ENCODE measurements around the gene SLF2.

Gene SLF2

DNA sequence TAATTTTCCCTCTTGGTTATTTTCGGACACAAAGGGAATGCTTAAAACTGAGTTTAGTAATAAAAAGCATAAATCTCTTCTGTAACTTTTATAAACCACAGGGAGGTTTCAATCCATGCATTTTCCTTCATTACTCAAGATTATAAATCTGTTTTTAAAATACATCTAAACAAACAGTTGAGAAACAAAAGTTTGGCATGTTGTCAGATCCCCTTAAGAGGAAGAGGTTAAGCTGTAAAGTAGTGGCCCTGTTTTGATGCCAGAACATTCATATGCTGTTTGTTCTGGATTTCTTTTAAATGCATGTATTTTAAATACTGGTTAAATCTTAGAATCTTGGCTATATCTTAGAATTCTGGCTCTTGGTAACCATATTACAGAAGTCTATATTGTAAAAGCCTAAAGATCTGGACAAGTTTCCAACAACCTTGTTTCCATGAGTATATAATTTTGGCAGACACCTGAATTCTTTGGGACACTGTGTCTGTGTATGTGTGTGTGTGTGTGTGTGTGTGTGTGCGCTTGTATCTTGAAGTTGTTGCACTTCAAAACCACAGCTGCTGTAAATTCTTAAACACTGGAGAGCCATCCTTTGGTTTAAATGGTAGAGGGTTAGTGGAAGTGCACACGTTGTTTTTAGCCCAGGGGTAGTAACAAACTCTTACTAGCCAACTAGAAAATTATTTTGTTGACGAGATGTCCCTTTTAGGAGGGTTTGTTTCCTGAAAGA, 49.8 kb downstream of the SLF2 start:
- Histone ChIP-seq H3K27me3 (ENCODE audit: insufficient read depth, low read depth) (no peaks in the 10 kb centered on the region), H3K27ac (no peak overlapping the region), H3K9ac (no peak overlapping the region), H3K79me2 (ENCODE audit: insufficient read depth, low read depth) (no peaks in the 10 kb centered on the region), H2AFZ (ENCODE audit: low read depth) (no peak overlapping the region), H4K20me1 (ENCODE audit: insufficient read depth) (no peaks in the 10 kb centered on the region), H3K4me1 (ENCODE audit: low read depth, poor library complexity, severe bottlenecking) (no peaks in the 10 kb centered on the region), H3K36me3 (ENCODE audit: insufficient read depth) (no peaks in the 10 kb centered on the region), H3K4me3 (IDR thresholded peaks at IDR 0.05; ENCODE audit: insufficient read depth, low read depth, low read length) (no peak overlapping the region), H3K4me2 (no peak overlapping the region)
- TF ChIP-seq, protein P1, sequence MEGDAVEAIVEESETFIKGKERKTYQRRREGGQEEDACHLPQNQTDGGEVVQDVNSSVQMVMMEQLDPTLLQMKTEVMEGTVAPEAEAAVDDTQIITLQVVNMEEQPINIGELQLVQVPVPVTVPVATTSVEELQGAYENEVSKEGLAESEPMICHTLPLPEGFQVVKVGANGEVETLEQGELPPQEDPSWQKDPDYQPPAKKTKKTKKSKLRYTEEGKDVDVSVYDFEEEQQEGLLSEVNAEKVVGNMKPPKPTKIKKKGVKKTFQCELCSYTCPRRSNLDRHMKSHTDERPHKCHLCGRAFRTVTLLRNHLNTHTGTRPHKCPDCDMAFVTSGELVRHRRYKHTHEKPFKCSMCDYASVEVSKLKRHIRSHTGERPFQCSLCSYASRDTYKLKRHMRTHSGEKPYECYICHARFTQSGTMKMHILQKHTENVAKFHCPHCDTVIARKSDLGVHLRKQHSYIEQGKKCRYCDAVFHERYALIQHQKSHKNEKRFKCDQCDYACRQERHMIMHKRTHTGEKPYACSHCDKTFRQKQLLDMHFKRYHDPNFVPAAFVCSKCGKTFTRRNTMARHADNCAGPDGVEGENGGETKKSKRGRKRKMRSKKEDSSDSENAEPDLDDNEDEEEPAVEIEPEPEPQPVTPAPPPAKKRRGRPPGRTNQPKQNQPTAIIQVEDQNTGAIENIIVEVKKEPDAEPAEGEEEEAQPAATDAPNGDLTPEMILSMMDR (conservative IDR thresholded peaks at IDR 0.05; ENCODE audit: low read depth, low read length), result no peak

DNA sequence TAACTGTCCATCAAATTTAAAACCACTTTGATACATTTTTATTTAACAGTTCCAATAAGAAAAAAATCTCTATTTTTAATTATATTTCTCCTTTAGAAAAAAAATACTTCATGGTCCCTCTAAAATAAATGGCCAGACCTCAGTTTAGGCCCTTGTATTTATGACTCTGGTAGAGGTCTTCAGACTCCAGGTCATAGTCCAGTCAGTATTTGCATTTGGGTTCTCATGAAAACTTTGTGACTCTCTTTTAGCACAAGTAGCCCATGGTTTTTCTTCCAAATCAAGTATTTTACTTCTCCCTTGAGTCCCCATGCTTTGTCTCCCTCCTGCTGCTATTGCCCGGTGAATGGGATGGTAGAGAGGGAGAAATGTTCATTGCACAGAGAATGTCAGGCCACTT, 51.1 kb downstream of the SLF2 start:
- TF ChIP-seq, protein P1 (conservative IDR thresholded peaks at IDR 0.05; ENCODE audit: low read depth, low read length), result no peak
- Histone ChIP-seq H3K27me3 (ENCODE audit: insufficient read depth, low read depth) (no peaks in the 10 kb centered on the region), H3K79me2 (ENCODE audit: insufficient read depth, low read depth) (no peaks in the 10 kb centered on the region), H3K4me2 (no peak overlapping the region), H3K4me1 (ENCODE audit: low read depth, poor library complexity, severe bottlenecking) (peaks cover 6% of the 10 kb centered on the region), H2AFZ (ENCODE audit: low read depth) (no peak overlapping the region), H3K27ac (no peak overlapping the region), H3K9ac (no peak overlapping the region), H3K4me3 (IDR thresholded peaks at IDR 0.05; ENCODE audit: insufficient read depth, low read depth, low read length) (no peak overlapping the region), H4K20me1 (ENCODE audit: insufficient read depth) (no peaks in the 10 kb centered on the region), H3K36me3 (ENCODE audit: insufficient read depth) (no peaks in the 10 kb centered on the region)

DNA sequence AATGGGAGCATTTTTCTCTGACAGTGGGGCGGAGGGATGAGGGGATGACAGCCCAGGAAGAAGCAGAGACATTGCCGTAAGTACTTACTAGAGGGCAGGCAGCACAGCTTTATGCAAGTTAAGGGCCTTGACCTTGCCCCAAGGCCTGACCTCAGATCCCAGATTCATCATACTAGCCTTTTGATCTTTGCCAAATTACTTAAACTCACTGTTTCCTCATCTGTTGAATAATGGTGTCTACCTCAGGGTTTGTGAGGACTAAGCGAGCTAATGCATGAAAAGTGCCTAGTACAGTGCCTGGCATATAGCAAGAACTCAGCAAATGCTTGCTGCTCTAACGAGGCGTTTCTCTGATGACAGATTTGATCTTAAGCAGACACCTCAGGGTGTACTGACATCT, 53.1 kb downstream of the SLF2 start:
- TF ChIP-seq, protein P1 (conservative IDR thresholded peaks at IDR 0.05; ENCODE audit: low read depth, low read length), result no peak
- Histone ChIP-seq H3K9ac (no peak overlapping the region), H3K79me2 (ENCODE audit: insufficient read depth, low read depth) (no peaks in the 10 kb centered on the region), H4K20me1 (ENCODE audit: insufficient read depth) (no peaks in the 10 kb centered on the region), H3K4me3 (IDR thresholded peaks at IDR 0.05; ENCODE audit: insufficient read depth, low read depth, low read length) (no peak overlapping the region), H3K4me1 (ENCODE audit: low read depth, poor library complexity, severe bottlenecking) (peaks cover 8% of the 10 kb centered on the region), H3K36me3 (ENCODE audit: insufficient read depth) (no peaks in the 10 kb centered on the region), H3K4me2 (no peak overlapping the region), H2AFZ (ENCODE audit: low read depth) (no peak overlapping the region), H3K27me3 (ENCODE audit: insufficient read depth, low read depth) (no peaks in the 10 kb centered on the region), H3K27ac (no peak overlapping the region)

DNA sequence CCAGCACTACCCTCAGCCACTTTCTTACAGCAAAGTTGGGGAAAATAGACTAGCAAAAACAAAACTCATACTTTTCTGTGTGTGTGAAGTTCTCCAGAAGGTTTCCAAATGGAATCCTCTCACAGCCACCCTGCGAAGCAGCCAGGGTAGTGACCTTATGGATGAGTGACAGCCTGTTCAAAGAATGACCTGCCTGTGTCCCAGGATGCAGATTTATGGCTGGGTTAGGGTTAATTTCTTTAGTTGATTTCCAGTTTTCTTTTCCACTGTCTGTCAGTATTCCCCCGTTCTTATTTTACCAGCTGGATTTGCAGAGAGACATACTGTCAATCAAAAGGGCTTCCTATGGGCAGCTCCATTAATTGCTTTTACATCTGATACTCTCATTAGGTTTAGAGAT, 54.1 kb downstream of the SLF2 start:
- no peaks in the 10 kb centered on the region for H3K79me2 ChIP-seq (ENCODE audit: insufficient read depth, low read depth)
- no peak overlapping the region for H2AFZ ChIP-seq (ENCODE audit: low read depth)
- H3K4me2 ChIP-seq, result no peak overlapping the region
- H3K36me3 ChIP-seq (ENCODE audit: insufficient read depth), result no peaks in the 10 kb centered on the region
- H4K20me1 ChIP-seq (ENCODE audit: insufficient read depth), result no peaks in the 10 kb centered on the region
- H3K9ac ChIP-seq, result no peak overlapping the region
- peaks cover 8% of the 10 kb centered on the region for H3K4me1 ChIP-seq (ENCODE audit: low read depth, poor library complexity, severe bottlenecking)
- TF ChIP-seq, protein P1 (conservative IDR thresholded peaks at IDR 0.05; ENCODE audit: low read depth, low read length), result no peak
- H3K27ac ChIP-seq, result no peak overlapping the region
- H3K4me3 ChIP-seq (IDR thresholded peaks at IDR 0.05; ENCODE audit: insufficient read depth, low read depth, low read length), result no peak overlapping the region
- H3K27me3 ChIP-seq (ENCODE audit: insufficient read depth, low read depth), result no peaks in the 10 kb centered on the region
